HepG2 (cell line): ENCODE data around the gene IL27RA. TPM values are rescaled to one million over a fixed set of nuclear protein-coding genes. Genes with fewer than 3 reads are reported as not detected.
A peak's percentile ranks its signal among the peaks of the same experiment; 100 is the strongest.

Experiments used
- CBFB ChIP-seq: sonication (generic); formaldehyde crosslinking; IDR thresholded peaks from 2 replicates; pipeline ENCODE4 v1.4.0; 2020; ENCODE audit warnings: missing genetic modification reagents
- CCAR2 ChIP-seq: fragments of 200-400 bp; formaldehyde crosslinking; optimal IDR thresholded peaks from 2 replicates; pipeline ENCODE3; 2018; ENCODE audit warnings: low read depth, mild to moderate bottlenecking, low read length, moderate library complexity
- CEBPG ChIP-seq: IDR thresholded peaks from 2 replicates; pipeline ENCODE4 v1.6.1; 2016
- HIVEP1 ChIP-seq: sonication (generic); formaldehyde crosslinking; IDR thresholded peaks from 2 replicates; pipeline ENCODE4 v1.4.0; 2020; ENCODE audit warnings: mild to moderate bottlenecking, missing genetic modification reagents
- JARID2 ChIP-seq: sonication (generic); formaldehyde crosslinking; IDR thresholded peaks from 2 replicates; pipeline ENCODE4 v1.8.1; 2023; ENCODE audit warnings: missing genetic modification reagents, inconsistent platforms; ENCODE audit not compliant: insufficient replicate concordance
- KDM2A ChIP-seq: sonication (generic); formaldehyde crosslinking; IDR thresholded peaks from 2 replicates; pipeline ENCODE4 v1.4.0; 2020; ENCODE audit warnings: low read depth, missing genetic modification reagents, borderline replicate concordance
- MIER2 ChIP-seq: IDR thresholded peaks from 2 replicates; pipeline ENCODE4 v1.6.1; 2016; ENCODE audit warnings: missing biosample characterization, missing genetic modification reagents
- SMARCE1 ChIP-seq: fragments of 450-650 bp; IDR thresholded peaks from 2 replicates; pipeline ENCODE4 v1.6.1; 2017; ENCODE audit warnings: borderline replicate concordance
- ZNF12 ChIP-seq: sonication (generic); formaldehyde crosslinking; IDR thresholded peaks from 2 replicates; pipeline ENCODE4 v1.5.0; 2020; ENCODE audit warnings: missing genetic modification reagents
- ZNF468 ChIP-seq: sonication (generic); formaldehyde crosslinking; IDR thresholded peaks from 2 replicates; pipeline ENCODE4 v1.8.0; 2022; ENCODE audit warnings: mild to moderate bottlenecking, moderate library complexity, missing genetic modification reagents
- ZNF616 ChIP-seq: sonication (generic); formaldehyde crosslinking; IDR thresholded peaks from 2 replicates; pipeline ENCODE4 v1.5.0; 2020; ENCODE audit warnings: low read depth, mild to moderate bottlenecking, missing genetic modification reagents
- polyA plus RNA-seq, 8 experiments: library from polyadenylated mRNA; depleted of rRNA in 3 of 8; stranded (reverse) in 7 of 8; unstranded in 1 of 8; fragments of >200 nt; fragmentation: Illumina TruSeq in 4 of 8; extraction: Trizol in 4 of 8; gene quantifications; 2 replicates each; pipeline versions ENCODE4 v1.2.1 to v1.2.3, GENCODE V29; 2011 to 2016; ENCODE audit warnings: low read depth in 4 of 8, missing spikeins in 1 of 8, mixed read lengths in 1 of 8; ENCODE audit not compliant: insufficient read depth in 1 of 8
- total RNA-seq, 5 experiments: library from RNA; depleted of rRNA; stranded (reverse); fragments of >200 nt; fragmentation: Illumina TruSeq; extraction: Trizol; gene quantifications; 2 replicates each; pipeline ENCODE4 v1.2.3, GENCODE V29; 2016; ENCODE audit warnings: low read depth in 1 of 5
- TF ChIP-seq, protein P1 (sequence below): sonication (generic); formaldehyde crosslinking; IDR thresholded peaks from 2 replicates; pipeline ENCODE4 v1.5.0; 2020; ENCODE audit warnings: mild to moderate bottlenecking, missing genetic modification reagents
- TF ChIP-seq, protein P2 (sequence below): sonication (generic); formaldehyde crosslinking; IDR thresholded peaks from 2 replicates; pipeline ENCODE4 v1.4.0; 2020; ENCODE audit warnings: mild to moderate bottlenecking, missing genetic modification reagents
- TF ChIP-seq, protein P3 (sequence below): sonication (generic); formaldehyde crosslinking; IDR thresholded peaks from 2 replicates; pipeline ENCODE4 v1.5.1; 2020; ENCODE audit warnings: missing genetic modification reagents, mild to moderate bottlenecking, borderline replicate concordance
- TF ChIP-seq, protein P4 (sequence below): sonication (generic); formaldehyde crosslinking; IDR thresholded peaks from 2 replicates; pipeline ENCODE4 v1.5.0; 2020; ENCODE audit warnings: mild to moderate bottlenecking, missing genetic modification reagents
- TF ChIP-seq, protein P5 (sequence below): IDR thresholded peaks from 2 replicates; pipeline ENCODE4 v1.6.1; 2018; ENCODE audit warnings: missing genetic modification reagents, mild to moderate bottlenecking, missing compliant biosample characterization
- TF ChIP-seq, protein P6 (sequence below): sonication (generic); formaldehyde crosslinking; IDR thresholded peaks from 2 replicates; pipeline ENCODE4 v1.5.0; 2020; ENCODE audit warnings: missing genetic modification reagents
- TF ChIP-seq, protein P7 (sequence below): sonication (generic); formaldehyde crosslinking; IDR thresholded peaks from 2 replicates; pipeline ENCODE4 v1.8.1; 2023; ENCODE audit warnings: mild to moderate bottlenecking, moderate library complexity, missing genetic modification reagents

The IL27RA gene
- total and polyA plus RNA-seq, 2 of the 13 experiments (the other 11 are each of a cell fraction or from before 2014, with no cell fraction given), result 3.5 to 8.1 TPM

DNA sequence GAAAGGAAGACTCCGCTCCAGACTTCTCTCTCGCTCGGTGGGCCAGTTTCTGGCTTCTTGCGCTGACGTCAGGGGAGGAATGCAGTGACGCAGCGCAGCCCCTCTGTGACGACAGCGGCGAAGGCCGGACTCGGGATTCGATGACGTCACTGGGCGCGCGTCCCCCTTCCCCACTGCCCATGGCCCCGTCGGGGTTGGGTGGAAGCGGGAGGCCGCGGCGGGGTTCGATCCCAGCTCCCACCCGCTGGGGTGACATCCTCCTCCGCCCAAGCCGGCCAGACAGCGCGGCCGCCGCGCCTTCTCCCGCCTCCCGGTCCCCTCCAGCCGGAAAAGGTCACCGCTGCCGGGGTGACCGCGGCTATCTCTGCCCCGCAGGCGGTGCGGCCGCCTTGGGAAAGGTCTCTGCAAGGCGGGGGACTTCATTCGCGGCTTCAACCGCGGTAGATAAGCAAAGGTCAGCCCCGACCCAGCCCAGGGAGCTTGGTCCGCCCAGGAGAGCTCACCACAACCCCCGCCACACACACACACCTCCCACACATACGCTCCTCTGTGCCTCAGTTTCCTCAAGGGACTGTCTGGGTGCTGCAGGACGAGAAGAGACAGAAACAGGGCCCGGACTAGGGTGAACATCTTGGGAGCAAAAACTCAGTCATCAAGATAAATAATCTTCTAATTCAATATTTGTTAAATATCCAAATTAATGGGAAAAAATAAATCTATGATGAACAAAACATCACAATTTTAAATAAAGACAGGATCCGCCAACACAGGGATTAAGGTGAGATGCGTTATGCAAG lies 24.6 kb upstream of the IL27RA start (continued):
- peak; percentile 81; the same call in 1 of the 2 replicates for TF ChIP-seq CBFB (CRISPR knock-in tag)
- TF ChIP-seq ZNF12, result no peak
- no peak for TF ChIP-seq ZNF468 (CRISPR knock-in tag)
- TF ChIP-seq, protein P1, sequence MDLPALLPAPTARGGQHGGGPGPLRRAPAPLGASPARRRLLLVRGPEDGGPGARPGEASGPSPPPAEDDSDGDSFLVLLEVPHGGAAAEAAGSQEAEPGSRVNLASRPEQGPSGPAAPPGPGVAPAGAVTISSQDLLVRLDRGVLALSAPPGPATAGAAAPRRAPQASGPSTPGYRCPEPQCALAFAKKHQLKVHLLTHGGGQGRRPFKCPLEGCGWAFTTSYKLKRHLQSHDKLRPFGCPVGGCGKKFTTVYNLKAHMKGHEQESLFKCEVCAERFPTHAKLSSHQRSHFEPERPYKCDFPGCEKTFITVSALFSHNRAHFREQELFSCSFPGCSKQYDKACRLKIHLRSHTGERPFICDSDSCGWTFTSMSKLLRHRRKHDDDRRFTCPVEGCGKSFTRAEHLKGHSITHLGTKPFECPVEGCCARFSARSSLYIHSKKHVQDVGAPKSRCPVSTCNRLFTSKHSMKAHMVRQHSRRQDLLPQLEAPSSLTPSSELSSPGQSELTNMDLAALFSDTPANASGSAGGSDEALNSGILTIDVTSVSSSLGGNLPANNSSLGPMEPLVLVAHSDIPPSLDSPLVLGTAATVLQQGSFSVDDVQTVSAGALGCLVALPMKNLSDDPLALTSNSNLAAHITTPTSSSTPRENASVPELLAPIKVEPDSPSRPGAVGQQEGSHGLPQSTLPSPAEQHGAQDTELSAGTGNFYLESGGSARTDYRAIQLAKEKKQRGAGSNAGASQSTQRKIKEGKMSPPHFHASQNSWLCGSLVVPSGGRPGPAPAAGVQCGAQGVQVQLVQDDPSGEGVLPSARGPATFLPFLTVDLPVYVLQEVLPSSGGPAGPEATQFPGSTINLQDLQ (CRISPR knock-in tag), result no peak; the same call in 1 of the 2 replicates
- peak; percentile 98 for TF ChIP-seq KDM2A (CRISPR knock-in tag)
- TF ChIP-seq, protein P2, sequence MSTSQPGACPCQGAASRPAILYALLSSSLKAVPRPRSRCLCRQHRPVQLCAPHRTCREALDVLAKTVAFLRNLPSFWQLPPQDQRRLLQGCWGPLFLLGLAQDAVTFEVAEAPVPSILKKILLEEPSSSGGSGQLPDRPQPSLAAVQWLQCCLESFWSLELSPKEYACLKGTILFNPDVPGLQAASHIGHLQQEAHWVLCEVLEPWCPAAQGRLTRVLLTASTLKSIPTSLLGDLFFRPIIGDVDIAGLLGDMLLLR (CRISPR knock-in tag), result 0 out of 2 replicates have a peak, but pooled peaks have one; percentile 59
- TF ChIP-seq, protein P3, sequence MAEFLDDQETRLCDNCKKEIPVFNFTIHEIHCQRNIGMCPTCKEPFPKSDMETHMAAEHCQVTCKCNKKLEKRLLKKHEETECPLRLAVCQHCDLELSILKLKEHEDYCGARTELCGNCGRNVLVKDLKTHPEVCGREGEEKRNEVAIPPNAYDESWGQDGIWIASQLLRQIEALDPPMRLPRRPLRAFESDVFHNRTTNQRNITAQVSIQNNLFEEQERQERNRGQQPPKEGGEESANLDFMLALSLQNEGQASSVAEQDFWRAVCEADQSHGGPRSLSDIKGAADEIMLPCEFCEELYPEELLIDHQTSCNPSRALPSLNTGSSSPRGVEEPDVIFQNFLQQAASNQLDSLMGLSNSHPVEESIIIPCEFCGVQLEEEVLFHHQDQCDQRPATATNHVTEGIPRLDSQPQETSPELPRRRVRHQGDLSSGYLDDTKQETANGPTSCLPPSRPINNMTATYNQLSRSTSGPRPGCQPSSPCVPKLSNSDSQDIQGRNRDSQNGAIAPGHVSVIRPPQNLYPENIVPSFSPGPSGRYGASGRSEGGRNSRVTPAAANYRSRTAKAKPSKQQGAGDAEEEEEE (CRISPR knock-in tag), result no peak
- TF ChIP-seq, protein P4, sequence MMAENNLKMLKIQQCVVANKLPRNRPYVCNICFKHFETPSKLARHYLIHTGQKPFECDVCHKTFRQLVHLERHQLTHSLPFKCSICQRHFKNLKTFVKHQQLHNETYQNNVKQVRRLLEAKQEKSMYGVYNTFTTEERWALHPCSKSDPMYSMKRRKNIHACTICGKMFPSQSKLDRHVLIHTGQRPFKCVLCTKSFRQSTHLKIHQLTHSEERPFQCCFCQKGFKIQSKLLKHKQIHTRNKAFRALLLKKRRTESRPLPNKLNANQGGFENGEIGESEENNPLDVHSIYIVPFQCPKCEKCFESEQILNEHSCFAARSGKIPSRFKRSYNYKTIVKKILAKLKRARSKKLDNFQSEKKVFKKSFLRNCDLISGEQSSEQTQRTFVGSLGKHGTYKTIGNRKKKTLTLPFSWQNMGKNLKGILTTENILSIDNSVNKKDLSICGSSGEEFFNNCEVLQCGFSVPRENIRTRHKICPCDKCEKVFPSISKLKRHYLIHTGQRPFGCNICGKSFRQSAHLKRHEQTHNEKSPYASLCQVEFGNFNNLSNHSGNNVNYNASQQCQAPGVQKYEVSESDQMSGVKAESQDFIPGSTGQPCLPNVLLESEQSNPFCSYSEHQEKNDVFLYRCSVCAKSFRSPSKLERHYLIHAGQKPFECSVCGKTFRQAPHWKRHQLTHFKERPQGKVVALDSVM (CRISPR knock-in tag), result no peak
- TF ChIP-seq CEBPG (CRISPR knock-in tag), result peak; percentile 14; the same call in 1 of the 2 replicates
- no peak for TF ChIP-seq CCAR2
- TF ChIP-seq MIER2 (CRISPR knock-in tag), result 0 out of 2 replicates have a peak, but pooled peaks have one; percentile 14
- TF ChIP-seq, protein P5, sequence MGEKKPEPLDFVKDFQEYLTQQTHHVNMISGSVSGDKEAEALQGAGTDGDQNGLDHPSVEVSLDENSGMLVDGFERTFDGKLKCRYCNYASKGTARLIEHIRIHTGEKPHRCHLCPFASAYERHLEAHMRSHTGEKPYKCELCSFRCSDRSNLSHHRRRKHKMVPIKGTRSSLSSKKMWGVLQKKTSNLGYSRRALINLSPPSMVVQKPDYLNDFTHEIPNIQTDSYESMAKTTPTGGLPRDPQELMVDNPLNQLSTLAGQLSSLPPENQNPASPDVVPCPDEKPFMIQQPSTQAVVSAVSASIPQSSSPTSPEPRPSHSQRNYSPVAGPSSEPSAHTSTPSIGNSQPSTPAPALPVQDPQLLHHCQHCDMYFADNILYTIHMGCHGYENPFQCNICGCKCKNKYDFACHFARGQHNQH (CRISPR knock-in tag), result peak; percentile 83
- TF ChIP-seq, protein P6, sequence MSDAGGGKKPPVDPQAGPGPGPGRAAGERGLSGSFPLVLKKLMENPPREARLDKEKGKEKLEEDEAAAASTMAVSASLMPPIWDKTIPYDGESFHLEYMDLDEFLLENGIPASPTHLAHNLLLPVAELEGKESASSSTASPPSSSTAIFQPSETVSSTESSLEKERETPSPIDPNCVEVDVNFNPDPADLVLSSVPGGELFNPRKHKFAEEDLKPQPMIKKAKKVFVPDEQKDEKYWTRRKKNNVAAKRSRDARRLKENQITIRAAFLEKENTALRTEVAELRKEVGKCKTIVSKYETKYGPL (CRISPR knock-in tag), result no peak
- TF ChIP-seq SMARCE1, result no peak
- TF ChIP-seq, protein P7, sequence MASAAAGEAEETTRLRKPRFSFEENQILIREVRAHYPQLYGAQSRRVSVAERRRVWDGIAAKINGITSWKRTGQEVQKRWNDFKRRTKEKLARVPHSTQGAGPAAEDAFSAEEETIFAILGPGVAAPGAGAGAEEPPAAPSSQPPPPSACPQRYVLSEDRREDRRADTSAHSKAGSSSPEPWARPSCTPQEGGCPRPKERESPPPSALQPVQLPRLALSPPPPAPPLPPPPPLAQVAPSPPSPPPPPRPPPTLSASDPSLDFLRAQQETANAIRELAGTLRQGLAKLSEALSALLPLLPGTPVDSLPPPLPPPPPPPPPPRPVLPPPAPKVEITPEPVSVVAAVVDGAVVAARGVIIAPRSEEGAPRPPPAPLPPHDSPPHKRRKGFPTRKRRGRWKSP (CRISPR knock-in tag), result peak; percentile 49; the same call in 1 of the 2 replicates
- TF ChIP-seq HIVEP1, result peak; percentile 75; the same call in 1 of the 2 replicates
- no peak for TF ChIP-seq JARID2
- TF ChIP-seq ZNF616 (CRISPR knock-in tag), result no peak
